ENCODE data around the gene RRP36. TPM values are rescaled to one million over a fixed set of nuclear protein-coding genes. Genes with fewer than 3 reads are reported as not detected.

RRP36 gene
- polyA plus RNA-seq, 4 donors: 56.2 to 59.8 (median 59.4) TPM

- no peak for DNase-seq (ENCODE audit: low read depth in 4 of 4, low spot score in 3 of 4)
Observed at GRCh38 chr6:43060034-43060754, 38.8 kb downstream of the RRP36 start.

DNA sequence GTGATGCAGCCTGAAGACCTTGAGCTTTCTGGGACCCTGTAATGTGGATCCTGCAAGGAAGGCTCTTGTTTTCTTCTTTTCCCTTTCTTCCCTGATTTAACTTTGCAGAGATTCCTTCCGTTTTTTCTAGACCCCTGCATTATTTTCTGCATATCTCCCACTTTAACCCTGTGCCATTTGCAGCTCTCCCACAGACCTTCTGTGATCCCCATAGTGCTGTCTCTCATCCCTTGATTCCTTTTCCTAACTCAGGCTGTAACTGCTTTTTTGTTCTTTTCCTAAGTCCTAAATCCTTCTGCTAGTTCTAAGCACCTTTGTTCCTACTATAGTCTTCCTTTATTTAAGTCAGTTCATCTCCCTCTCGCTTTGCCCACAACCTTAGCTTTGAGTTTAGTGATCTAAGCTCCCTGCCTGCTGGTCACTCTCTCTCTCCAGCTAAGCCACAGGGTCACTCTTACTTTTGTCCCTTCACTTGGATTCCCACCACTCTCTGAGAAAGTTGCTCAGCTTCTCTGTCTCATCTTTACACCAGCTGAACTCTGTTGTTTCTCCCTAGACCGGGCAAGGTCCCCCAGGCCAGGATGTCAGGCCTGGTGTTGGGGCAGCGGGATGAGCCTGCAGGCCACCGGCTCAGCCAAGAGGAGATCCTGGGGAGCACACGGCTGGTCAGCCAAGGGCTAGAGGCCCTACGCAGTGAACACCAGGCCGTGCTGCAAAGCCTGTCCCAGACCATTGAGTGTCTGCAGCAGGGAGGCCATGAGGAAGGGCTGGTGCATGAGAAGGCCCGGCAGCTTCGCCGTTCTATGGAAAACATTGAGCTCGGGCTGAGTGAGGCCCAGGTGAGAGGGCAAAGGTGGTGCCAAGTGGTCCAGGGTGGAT, 39.6 kb downstream of the RRP36 start:
- DNase-seq (ENCODE audit: low read depth in 4 of 4, low spot score in 3 of 4): no peak

DNA sequence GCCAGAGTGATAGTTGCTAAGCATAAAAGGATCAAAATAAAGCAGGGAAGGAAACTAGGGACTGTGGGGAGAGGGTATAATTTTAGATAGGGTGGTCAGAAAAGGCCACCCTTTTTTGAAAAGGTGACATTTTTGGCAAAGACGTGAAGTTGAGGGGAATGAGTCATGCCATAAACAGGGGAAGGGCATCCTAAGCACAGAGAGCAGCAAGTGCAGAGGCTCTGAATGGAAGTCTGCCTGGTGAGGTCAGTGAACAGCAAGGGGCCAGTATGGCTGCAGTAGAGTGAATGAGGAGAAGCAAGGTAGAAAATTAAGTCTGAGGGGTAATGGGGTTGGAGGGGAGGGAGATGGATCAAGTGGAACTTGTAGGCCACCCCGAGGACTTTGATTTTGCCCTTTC, 40.4 kb downstream of the RRP36 start:
- no peak for DNase-seq (ENCODE audit: low read depth in 4 of 4, low spot score in 3 of 4)

DNA sequence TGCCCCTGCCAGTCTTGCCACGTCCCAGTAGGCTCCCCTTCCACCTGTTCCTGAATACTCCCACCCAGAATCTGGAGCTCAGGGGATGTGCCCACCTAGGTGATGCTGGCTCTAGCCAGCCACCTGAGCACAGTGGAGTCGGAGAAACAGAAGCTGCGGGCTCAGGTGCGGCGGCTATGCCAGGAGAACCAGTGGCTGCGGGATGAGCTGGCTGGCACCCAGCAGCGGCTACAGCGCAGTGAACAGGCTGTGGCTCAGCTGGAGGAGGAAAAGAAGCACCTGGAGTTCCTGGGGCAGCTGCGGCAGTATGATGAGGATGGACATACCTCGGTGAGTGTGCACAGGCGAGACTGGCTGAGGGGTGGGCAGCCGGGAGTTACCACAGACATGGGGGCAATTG, 41.4 kb downstream of the RRP36 start:
- DNase-seq (ENCODE audit: low read depth in 4 of 4, low spot score in 3 of 4): no peak

GRCh38 chr6:43070028-43070632, 48.7 kb downstream of the RRP36 start:
- DNase-seq (ENCODE audit: low read depth in 4 of 4, low spot score in 3 of 4): peak in 1 of 4 donors; percentile 41

GRCh38 chr6:43074847-43075669, 53.6 kb downstream of the RRP36 start:
- no peak for DNase-seq (ENCODE audit: low read depth in 4 of 4, low spot score in 3 of 4)

- DNase-seq (ENCODE audit: low read depth in 4 of 4, low spot score in 3 of 4): peak in 1 of 4 donors; percentile 80
Observed at GRCh38 chr6:43075670-43076463, 54.4 kb downstream of the RRP36 start, which contains the start of gene PTK7. Gene PTK7 (plus strand): TSS chr6:43076314. CDS start chr6:43076489, 175 bp downstream.

DNA sequence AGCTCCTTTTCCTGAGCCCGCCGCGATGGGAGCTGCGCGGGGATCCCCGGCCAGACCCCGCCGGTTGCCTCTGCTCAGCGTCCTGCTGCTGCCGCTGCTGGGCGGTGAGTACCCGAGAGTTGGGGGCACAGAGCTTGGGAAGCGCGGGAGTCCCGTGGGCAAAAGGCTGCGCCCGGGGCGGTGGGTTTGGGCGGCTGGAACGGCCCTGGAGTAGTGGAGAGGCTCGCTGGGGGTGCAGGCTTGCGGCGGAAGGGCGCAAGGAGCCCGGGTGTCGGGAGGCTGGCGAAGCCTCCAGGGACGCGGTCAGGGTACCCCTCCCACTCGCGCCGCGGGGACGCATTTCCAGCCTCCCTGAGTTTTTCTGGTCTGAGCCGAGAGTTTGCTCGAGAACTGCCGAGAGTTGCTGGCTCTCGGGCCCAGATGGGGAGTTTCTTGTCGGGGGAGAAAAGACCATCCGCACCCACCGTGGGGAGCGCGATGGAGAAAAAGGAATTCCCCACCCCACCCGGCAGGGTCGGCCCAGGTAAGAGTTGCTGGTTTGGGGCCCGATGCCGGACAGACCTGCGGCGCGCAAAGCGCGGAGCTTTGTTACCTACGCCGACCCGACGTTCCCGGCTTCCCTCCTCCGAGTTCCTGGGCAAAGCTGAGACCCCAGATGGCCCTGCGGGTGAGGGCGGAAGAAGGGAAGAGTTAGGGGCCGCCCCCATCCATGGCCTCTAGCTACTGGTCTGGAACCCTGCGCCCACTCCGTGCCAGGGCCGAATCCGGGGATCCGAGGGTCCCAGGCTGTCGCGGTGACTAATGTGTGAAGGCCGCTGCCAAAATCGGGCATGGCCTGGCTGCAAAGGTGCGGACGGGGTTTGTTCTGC, 55.3 kb downstream of the RRP36 start:
- no peak for DNase-seq (ENCODE audit: low read depth in 4 of 4, low spot score in 3 of 4)

DNA sequence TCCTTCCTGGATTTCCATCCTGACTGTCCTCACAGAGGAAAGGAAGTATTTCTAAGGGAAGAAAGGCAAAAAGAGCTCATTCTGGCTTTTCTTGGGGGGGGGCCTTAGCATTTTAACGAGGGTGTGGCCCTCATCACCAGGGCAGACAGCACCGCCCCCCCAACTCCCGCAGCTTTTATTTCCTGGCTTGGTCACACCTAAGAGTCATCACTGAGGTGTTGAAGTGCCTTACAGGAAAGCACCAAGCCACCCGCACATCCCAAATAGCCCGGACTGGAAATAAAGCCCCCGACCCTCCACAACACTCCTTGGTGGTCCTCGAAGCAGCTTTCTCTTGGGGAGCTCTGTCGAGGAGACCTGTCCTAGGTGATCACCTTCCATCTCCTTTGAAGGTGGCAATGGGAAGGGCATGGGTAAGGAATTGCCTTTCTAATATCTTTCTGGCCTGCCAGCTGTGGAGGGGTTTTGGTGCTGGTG, 55.9 kb downstream of the RRP36 start:
- DNase-seq (ENCODE audit: low read depth in 4 of 4, low spot score in 3 of 4): no peak

DNA sequence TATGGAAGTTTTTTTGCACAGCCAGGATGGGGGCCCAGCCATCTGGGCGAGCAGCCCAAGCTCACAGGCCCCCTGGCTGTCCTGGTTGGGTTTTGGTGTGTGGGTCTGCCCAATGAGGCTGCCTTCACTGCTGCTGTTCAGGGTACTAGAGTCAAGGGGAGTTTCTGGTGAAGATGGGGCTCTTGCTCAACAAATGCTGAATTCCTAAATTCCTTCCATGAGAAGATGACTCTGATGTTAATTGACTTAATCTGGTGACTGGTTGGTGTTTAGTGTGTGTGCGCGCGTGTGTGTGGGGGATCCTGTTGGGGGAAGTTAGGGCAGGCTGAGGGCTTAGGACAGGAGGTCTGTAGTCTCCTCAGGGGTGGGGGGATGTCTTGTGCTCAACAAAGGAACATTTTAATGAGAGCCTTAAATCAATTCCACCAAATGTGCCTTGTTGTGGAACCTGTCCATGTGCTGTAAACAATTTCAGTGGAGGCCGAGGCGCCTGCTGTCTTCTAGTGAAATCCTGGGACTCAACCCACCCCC, 56.6 kb downstream of the RRP36 start:
- no peak for DNase-seq (ENCODE audit: low read depth in 4 of 4, low spot score in 3 of 4)

GRCh38 chr6:43078691-43079090, 57.3 kb downstream of the RRP36 start:
- no peak for DNase-seq (ENCODE audit: low read depth in 4 of 4, low spot score in 3 of 4)

Other genes with a start within 250 kb of the RRP36 start
- 10 to 100 TPM; 14.7 to 18.1 (median 16.1) TPM for gene BICRAL, start 239.6 kb upstream of the RRP36 start, polyA plus RNA-seq (ENCODE audit: insufficient read length in 4 of 4)
- gene RPL7L1, start 142.0 kb upstream of the RRP36 start, polyA plus RNA-seq (ENCODE audit: insufficient read length in 4 of 4): 100 to 1,000 TPM; 104 to 119 (median 111) TPM
- under 1 TPM in 3 of 4 donors, not detected in 1; 0.15 to 0.36 (median 0.30) TPM for gene PTCRA, start 105.6 kb upstream of the RRP36 start, polyA plus RNA-seq (ENCODE audit: insufficient read length in 4 of 4)
- gene CNPY3, start 92.1 kb upstream of the RRP36 start, polyA plus RNA-seq (ENCODE audit: insufficient read length in 4 of 4): 10 to 100 TPM; 54.2 to 65.9 (median 61.5) TPM
- 1 to 10 TPM in 2 of 4 donors, under 1 TPM in 2; 0.72 to 1.1 (median 0.95) TPM for gene GNMT, start 60.9 kb upstream of the RRP36 start, polyA plus RNA-seq (ENCODE audit: insufficient read length in 4 of 4)
- 10 to 100 TPM; 20.5 to 24.5 (median 22.4) TPM for gene PEX6, start 42.4 kb upstream of the RRP36 start, polyA plus RNA-seq (ENCODE audit: insufficient read length in 4 of 4)
- gene PPP2R5D, start 37.1 kb upstream of the RRP36 start, polyA plus RNA-seq (ENCODE audit: insufficient read length in 4 of 4): 10 to 100 TPM; 63.3 to 70.8 (median 66.6) TPM
- gene MEA1, start 7.7 kb upstream of the RRP36 start, polyA plus RNA-seq (ENCODE audit: insufficient read length in 4 of 4): 10 to 100 TPM; 86.6 to 99.6 (median 89.4) TPM
- gene KLHDC3, start 7.4 kb upstream of the RRP36 start, polyA plus RNA-seq (ENCODE audit: insufficient read length in 4 of 4): 100 to 1,000 TPM in 2 of 4 donors, 10 to 100 TPM in 2; 98.2 to 109 (median 99.7) TPM
- gene CUL7, start 32.2 kb downstream of the RRP36 start, polyA plus RNA-seq (ENCODE audit: insufficient read length in 4 of 4): 10 to 100 TPM; 49.4 to 56.9 (median 50.7) TPM
- 10 to 100 TPM; 60.4 to 71.6 (median 62.7) TPM for gene MRPL2, start 37.8 kb downstream of the RRP36 start, polyA plus RNA-seq (ENCODE audit: insufficient read length in 4 of 4)
- 10 to 100 TPM; 46.2 to 60.0 (median 53.8) TPM for gene KLC4, start 38.0 kb downstream of the RRP36 start, polyA plus RNA-seq (ENCODE audit: insufficient read length in 4 of 4)
- gene PTK7, start 54.7 kb downstream of the RRP36 start, polyA plus RNA-seq (ENCODE audit: insufficient read length in 4 of 4): 100 to 1,000 TPM; 234 to 249 (median 244) TPM
- gene SRF, start 149.6 kb downstream of the RRP36 start, polyA plus RNA-seq (ENCODE audit: insufficient read length in 4 of 4): 10 to 100 TPM; 31.3 to 33.1 (median 31.5) TPM
- gene CUL9, start 160.6 kb downstream of the RRP36 start, polyA plus RNA-seq (ENCODE audit: insufficient read length in 4 of 4): 10 to 100 TPM; 29.7 to 35.3 (median 32.5) TPM
- 100 to 1,000 TPM in 1 of 4 donors, 10 to 100 TPM in 3; 52.9 to 104 (median 59.9) TPM for gene DNPH1, start 207.9 kb downstream of the RRP36 start, polyA plus RNA-seq (ENCODE audit: insufficient read length in 4 of 4)
- under 1 TPM; 0.25 to 0.39 (median 0.28) TPM for gene TTBK1, start 221.9 kb downstream of the RRP36 start, polyA plus RNA-seq (ENCODE audit: insufficient read length in 4 of 4)

All from right renal pelvis (tissue), 4 donors.